GM21447 (cell line): Measurements from ENCODE around the gene PUM1.
A peak's percentile ranks its signal among the peaks of the same experiment; 100 is the strongest.
"Not testable (repeated sequence)": the region's sequence is repeated elsewhere in the genome, so short reads cannot be mapped to it uniquely, and the experiment has no call there.

ENCODE experiments used
- ATAC-seq: cut with Tn5 transposase; IDR thresholded peaks from one replicate; pipeline ENCODE4 v1.9.1; 2021; ENCODE audit not compliant: unreplicated experiment

Gene PUM1

GRCh38 chr1:31065310-31066217, at the start of gene PUM1:
Gene PUM1, minus strand, starts transcription at chr1:31065717. Its CDS starts 6,151 bp downstream, at chr1:31059566.
- peak; percentile 83 for ATAC-seq

- ATAC-seq, result no peak
Observed at GRCh38 chr1:31112266-31112935, 46.9 kb upstream of the PUM1 start.

- no peak for ATAC-seq
Observed at GRCh38 chr1:31111290-31111951, 45.9 kb upstream of the PUM1 start.

- ATAC-seq, result no peak
Observed at GRCh38 chr1:31110846-31111245, 45.3 kb upstream of the PUM1 start.

- no peak for ATAC-seq
Observed at GRCh38 chr1:31108861-31109260, 43.3 kb upstream of the PUM1 start.

- ATAC-seq, result no peak
Observed at GRCh38 chr1:31105646-31106045, 40.1 kb upstream of the PUM1 start.

- no peak for ATAC-seq
Observed at GRCh38 chr1:31102501-31102950, 37.0 kb upstream of the PUM1 start.

- ATAC-seq, result no peak
Observed at GRCh38 chr1:31101147-31101502, 35.6 kb upstream of the PUM1 start.

- ATAC-seq, result no peak
Observed at GRCh38 chr1:31099293-31100032, 33.9 kb upstream of the PUM1 start.

- ATAC-seq, result no peak
Observed at GRCh38 chr1:31095985-31096384, 30.5 kb upstream of the PUM1 start.

GRCh38 chr1:31095298-31095981, 29.9 kb upstream of the PUM1 start:
- no peak for ATAC-seq

GRCh38 chr1:31088081-31088480, 22.6 kb upstream of the PUM1 start:
- ATAC-seq, result not testable (repeated sequence)

- no peak for ATAC-seq
Observed at GRCh38 chr1:31084782-31085569, 19.5 kb upstream of the PUM1 start.

- no peak for ATAC-seq
Observed at GRCh38 chr1:31082385-31082784, 16.9 kb upstream of the PUM1 start.

- ATAC-seq, result no peak
Observed at GRCh38 chr1:31073044-31073443, 7.5 kb upstream of the PUM1 start.

GRCh38 chr1:31072304-31072746, 6.8 kb upstream of the PUM1 start:
- no peak for ATAC-seq

GRCh38 chr1:31069392-31069791, 3.9 kb upstream of the PUM1 start:
- ATAC-seq, result no peak

- ATAC-seq, result no peak
Observed at GRCh38 chr1:31064718-31065309, 703 bp downstream of the PUM1 start.

GRCh38 chr1:31064111-31064717, 1.3 kb downstream of the PUM1 start:
- ATAC-seq, result no peak
